GM08714 (cell line): ENCODE results near the gene CXCL11.

Experiments used
- H3K4me3 ChIP-seq: fragments of 200-500 bp; sonication (Bioruptor generic); 2 replicates; pipeline ENCODE4 v1.5.1; 2014; ENCODE audit warnings: mild to moderate bottlenecking, low read length, inconsistent platforms
- ZNF274 ChIP-seq: IDR thresholded peaks from 2 replicates; pipeline ENCODE4 v1.6.1; 2012; ENCODE audit warnings: mild to moderate bottlenecking, low read depth, low read length

CXCL11 gene

DNA sequence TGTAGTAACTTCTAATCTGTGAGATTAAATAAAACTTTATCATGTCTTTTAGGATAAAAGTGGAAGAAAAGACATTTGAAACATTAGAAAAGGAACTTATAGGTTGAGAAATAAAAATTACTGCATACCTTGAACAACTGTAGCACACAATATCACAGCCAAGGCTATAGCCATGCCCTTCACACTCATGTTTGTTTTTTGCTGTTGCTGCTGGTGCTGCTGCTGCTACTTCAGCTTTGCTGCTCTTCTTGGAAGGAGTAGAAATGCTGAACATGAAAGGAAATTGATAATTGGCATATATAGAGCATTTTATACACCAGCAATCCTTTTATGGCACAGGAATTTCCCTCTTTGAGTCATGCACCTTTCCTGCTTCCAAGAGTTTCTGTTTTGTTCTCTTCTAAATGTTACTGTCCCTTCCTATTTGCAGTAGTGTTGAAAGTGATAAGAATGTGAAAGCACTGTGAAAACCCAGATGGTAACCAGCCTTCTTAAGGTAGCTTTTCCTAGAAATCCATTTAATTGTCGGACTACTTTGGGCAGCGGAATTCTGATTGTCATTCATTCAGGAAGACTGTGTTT, at the start of gene CXCL11:
Gene CXCL11 (minus strand): TSS at position 272 of the 582 bp plus-strand sequence. CDS start 83 bp downstream, at position 189.
- TF ChIP-seq ZNF274 = no peak

DNA sequence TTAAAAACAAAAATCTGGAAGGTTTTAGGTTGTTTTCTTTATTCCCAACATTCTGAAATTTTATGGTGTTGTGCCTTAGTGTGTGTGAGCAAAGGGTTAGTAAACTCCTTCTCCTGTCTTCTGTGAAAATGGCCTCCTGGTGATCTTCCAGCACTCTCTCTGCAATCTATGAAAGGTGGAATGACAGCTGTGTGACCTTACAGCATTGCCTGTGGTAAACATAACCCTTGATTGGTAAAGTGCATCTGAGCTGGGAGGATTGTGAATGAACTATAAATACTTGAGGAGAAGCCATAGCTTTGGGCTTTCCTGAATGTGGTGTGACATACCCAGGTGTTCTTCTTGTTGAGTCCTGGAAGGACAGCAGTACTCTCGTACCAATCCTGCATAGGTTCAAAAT, 48.7 kb upstream of the CXCL11 start:
- TF ChIP-seq ZNF274 = no peak
- no peak overlapping the region for H3K4me3 ChIP-seq

More for the DNA sequence above, at the start of gene CXCL11:
- H3K4me3 ChIP-seq = no peak within 1 kb of the TSS

DNA sequence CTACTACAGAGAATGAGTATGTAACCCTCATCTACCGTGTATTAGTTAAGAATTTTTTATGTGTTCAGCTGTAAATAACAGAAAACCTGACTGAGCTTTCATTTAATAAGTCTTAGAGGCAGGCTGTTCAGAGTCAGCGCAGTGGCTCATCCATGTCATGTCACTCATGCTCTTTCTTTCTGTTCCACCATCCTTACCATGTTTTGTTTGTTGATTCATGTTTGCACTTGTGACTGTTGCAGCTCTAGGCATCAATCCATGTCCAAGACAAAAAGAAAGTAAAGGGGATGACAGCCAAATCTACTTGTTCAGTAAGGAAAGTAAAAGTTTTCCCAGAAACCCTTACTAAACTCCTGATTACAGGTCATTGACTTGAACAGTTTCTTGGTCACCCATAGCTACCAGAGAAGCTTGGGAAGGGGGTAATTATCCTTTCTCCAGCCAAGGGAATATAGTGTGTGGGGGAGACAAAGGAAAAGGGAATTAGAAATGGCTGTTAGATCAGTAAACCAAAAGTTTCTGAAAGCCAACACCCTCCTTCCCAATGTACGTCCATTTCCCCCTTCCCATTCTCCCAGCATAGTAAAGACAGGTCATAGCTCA, 47.6 kb upstream of the CXCL11 start:
- no peak for TF ChIP-seq ZNF274
- H3K4me3 ChIP-seq = no peak overlapping the region

DNA sequence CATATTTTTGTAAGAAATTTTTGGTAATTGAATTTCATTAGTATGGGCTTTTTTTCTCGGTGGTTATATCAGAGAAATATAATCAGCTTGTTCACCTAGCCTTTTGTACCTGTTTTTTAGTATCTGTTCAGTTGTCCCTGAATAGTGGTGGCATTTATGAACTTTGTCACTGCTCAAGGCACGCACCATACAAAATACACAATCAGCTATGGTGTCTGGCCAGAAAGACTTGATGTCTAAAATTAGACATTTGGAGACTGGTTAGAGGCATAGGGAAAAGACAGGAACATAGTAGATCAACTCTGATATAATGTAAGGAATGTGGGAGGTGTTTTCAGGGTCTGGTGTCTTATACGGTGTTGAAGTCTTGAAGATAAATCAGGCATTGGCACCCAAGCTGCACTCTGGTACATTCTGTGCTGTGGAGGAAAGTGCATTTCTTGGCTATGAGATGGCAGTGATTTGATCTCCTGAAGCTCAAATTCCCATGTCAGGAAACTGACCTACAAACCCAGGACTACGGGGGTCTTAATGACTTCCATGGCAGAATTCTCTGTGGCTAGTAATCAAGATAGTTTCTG, 42.3 kb upstream of the CXCL11 start:
- no peak for TF ChIP-seq ZNF274

DNA sequence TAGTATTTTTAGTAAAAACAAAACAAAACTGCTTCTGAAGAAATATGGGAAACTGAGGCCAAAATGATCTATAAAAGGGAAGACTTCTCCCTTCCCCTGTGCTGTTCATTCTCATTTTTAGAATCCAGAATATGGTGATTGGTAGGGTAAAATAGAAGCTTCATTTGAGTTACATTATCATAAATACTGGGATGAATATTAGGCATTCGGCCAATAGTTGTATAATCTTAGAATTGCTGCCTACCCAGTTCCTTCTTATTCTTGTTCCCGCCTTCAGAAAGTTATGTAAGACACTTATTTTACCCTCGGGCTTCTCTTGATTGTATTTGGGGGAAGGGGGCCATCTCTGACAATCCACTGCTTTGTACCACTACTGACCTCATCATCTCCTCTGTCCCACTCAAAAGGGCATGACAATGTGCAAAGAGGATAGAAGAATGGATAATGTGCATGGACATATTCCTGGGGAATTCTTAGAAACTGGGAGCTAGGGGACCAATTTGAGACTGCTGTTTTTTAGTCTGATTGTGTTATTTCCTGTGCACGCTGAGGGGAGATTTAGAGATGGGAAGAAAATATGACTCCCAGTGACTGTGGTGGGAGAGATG, 39.2 kb upstream of the CXCL11 start:
- no peak overlapping the region for H3K4me3 ChIP-seq
- no peak for TF ChIP-seq ZNF274

More for the DNA sequence above, 42.3 kb upstream of the CXCL11 start:
- H3K4me3 ChIP-seq = no peak overlapping the region

DNA sequence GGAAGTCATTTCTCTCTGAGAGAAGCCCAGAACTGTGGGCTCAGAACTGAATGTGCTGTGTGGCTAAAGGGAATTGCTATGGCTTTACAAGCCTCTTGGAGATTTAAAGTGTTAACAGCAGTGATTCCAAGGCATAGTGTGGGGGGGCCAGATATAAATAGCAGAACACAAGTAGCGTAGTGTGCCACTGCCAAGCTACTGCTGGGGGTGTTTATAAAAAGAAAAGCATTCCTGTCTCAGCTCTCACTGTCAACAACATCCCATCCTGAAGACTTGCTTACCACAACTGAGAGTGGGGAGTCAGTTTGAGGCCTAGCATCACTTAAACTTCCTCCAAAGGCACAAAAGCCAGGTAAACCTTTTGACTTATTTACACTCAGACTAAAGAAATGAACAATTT, 38.6 kb upstream of the CXCL11 start, which contains the start of gene ART3:
Gene ART3 (plus strand): TSS at position 242 of the 400 bp plus-strand sequence. CDS start 1,181 bp downstream, outside the sequence.
- H3K4me3 ChIP-seq = no peak within 1 kb of the TSS
- TF ChIP-seq ZNF274 = no peak

DNA sequence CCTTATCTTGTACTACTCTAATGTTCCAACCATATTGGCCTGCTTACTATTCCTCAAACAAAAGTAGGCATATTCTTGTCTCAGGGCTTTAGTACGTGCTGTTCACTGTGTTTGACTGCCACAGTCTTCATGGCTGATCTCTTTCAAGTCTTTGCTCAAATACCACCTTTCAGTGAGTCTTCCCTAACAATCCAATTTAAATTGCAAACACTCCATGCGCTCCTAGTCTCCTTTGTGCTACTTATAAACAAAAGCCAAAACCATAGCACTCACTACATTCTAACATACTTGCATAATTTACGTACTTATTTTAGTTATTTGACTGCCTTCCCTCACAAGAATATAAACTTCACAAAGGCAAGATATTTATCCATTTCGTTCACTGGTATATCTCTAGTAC, 36.9 kb upstream of the CXCL11 start:
- no peak for TF ChIP-seq ZNF274
- no peak overlapping the region for H3K4me3 ChIP-seq

DNA sequence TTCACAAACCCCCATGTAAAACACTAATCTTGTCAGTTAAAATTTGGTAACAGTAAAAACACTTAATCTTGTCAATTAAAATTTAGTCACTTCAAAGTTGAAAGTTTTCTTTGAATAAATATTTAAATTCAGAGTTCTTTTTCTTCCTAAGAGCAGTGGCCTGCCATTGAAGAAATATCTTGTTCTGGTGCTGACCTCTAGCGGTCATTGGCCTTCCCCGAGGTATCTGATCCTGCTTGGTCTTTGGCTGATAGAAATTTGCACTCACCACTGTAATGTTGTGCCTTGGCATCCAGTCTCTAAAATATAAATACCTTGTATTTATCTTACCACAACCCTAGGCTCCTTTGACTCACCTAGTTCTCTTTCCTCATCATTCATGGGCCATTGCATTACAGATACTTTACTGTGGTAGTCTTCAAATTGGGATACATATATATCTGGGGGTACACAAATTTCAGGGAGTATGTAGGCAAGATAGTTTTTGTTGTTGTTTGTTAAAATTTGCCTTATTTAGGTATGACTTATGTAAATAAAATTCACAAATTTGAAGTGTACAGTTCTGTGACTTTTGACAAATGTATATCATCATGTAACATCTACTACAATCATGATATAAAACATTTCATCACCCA, 31.9 kb upstream of the CXCL11 start:
- TF ChIP-seq ZNF274 = no peak
- H3K4me3 ChIP-seq = no peak overlapping the region

DNA sequence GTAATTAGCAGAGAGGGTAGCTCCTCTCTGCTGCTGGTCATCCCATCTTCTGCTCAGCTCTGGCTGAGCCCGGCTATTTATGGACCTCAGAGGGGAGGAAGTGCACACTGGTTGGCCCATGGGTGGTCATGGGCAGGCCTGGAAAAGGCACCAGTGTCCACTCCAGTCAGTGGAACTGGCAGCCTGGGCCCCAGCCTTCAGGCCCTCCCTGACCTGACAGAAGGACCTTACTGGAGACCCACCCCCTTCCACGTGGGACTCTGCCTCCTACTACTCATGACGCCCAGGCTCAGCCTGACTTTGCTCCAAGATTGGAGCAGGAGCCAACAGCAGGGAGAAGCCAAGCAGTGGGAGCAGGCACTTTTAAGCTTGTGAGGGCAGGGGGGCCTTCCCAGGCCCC, 30.7 kb upstream of the CXCL11 start:
- no peak overlapping the region for H3K4me3 ChIP-seq
- no peak for TF ChIP-seq ZNF274

DNA sequence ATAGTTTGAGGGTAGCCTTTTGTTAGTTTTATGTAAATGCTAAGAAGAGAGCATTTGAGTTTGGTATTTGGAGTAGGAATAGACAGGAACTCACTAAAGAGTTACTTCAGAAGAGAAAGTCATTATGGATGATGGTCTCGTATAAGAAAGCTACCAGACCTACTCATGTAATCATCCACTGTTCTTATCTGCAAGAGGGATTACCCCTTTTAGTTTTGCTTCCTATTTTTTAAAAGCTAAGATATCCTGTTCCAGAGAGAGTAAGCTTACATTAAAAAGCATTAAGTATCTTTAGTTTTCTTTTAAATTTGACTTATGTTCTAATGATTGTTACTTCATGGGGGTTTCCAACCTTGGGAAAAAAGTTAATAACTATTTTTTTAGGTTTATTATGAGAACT, 26.1 kb upstream of the CXCL11 start:
- H3K4me3 ChIP-seq = no peak overlapping the region
- TF ChIP-seq ZNF274 = no peak

DNA sequence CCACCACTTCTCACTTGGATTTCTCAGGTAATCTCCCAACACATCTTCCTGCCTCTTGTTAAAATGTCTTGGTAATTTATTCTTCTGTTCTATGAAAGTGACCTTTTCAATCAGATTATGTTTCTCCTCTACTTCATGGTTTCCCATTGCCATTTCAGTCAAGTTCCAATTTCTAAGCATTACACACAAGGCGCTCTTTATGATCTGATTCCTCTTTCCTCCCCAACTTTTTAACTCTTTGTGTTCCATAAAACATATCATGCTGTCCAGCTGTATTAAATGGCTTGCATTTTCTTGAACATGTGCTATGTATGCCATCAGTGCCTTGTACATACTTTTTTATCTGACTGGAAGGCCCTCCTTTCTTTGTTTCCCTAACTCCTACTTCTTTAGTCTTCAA, 25.6 kb upstream of the CXCL11 start:
- H3K4me3 ChIP-seq = no peak overlapping the region
- no peak for TF ChIP-seq ZNF274

DNA sequence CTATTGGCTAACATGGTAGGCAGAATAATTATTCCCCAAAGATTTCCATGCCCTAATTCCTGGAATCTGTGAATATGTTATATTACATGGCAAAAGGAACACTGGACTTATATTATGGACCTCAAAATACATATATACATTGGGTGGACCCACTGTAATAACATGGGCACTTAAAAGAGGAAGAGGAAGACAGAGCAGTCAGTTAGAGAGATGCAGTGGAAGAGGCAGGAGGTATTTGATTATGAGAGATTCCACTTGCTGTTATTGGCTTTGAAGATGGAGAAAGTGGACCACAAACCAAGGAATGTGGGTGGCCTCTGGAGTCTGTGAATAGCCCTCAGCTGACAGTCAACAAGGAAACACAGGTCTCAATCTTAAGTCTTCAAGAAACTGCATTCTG, 24.6 kb upstream of the CXCL11 start:
- H3K4me3 ChIP-seq = no peak overlapping the region
- no peak for TF ChIP-seq ZNF274

DNA sequence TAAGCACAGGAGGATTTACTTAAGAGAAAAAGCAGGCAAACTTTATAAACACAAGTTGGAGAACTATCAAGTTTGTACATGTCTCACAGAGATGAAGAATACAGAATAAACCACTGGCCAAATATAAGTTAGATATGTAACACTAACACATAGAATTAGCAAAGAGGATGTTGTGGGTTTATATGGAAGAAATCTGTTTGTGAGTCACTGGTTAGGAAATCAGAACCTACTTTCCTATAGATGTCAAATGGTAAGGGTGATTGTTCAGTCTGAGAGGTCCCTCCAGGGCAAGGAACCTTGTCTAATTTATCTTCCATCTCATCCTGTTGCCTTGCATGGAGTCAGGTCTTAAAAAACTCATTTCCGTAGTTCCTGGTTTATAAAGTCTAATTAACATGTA, 23.9 kb upstream of the CXCL11 start:
- H3K4me3 ChIP-seq = no peak overlapping the region
- TF ChIP-seq ZNF274 = no peak

DNA sequence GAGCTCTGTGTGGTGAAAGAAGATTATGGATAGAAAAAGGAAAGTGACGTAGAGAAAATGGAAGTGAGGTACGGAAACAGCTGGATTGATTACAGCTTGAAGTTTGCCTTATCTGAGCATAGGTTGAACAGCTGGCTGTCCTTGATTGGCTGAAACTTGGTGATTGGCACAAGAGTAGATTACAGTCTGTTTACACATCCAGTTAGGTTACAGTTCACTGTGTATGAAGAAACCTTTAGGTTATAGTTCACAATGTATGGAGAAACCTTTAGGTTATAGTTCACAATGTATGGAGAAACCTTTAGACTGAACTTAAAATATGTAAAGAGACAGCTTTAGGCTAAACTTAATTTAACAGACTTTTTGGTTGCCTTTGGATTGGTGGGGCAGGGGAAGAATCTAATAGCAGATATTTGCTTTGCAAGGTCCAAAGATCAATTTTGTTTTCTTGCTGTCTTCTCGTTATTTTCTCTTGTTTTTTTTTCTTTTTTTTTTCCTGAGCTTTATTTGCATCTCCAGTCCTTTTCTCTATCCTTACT, 23.1 kb upstream of the CXCL11 start:
- H3K4me3 ChIP-seq = no peak overlapping the region
- TF ChIP-seq ZNF274 = no peak

DNA sequence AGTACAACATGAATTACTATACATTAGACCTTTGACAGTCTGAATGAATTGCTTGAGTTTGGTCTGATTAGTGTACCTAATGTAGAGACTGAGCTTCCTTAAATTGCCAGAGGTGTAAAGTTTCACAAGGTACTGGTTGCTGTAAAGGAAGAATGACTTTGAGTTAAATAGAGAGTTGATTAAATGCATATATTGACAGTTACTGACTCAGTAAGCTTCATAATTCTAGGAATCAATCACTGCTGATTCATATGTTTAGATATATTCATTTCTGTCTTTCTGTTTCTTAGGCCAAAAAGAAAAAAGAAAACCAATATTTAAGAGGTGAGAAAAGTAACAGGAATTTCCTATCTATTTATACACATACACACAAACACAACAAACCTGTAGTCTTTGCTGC, 22.4 kb upstream of the CXCL11 start:
- H3K4me3 ChIP-seq = no peak overlapping the region

More for the DNA sequence above, 22.4 kb upstream of the CXCL11 start:
- no peak for TF ChIP-seq ZNF274
